DMS114 treated with DMSO at 0.1 percent for 48 hours (cell line): ENCODE results near the gene FAM185A.
"Not testable (repeated sequence)": the region's sequence is repeated elsewhere in the genome, so short reads cannot be mapped to it uniquely, and the experiment has no call there.

Experiments used
- DNase-seq: peaks from one replicate; lab custom pipeline; 2025; ENCODE audit not compliant: unreplicated experiment; lab: John Stamatoyannopoulos, UW

The FAM185A gene

DNA sequence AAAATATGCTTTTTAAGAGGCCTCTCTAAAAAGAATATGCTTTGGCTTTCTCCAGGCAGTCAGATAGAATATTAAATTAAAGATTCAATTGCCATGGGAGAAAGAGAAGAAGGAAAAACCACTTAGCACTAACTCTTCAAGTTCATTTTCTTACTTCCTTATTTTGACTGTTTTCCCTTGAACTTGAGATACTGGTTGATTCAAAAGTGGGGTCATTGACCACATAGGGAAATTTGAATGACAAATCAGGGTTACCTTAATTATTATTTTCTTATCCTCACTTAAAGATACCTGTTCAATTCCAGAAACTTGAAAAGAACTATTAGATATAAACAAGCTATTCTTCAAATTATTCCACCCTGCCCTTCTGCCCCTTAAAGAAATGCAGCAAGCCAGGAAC is 27.4 kb downstream of the FAM185A start:
- not testable (repeated sequence) for DNase-seq

DNA sequence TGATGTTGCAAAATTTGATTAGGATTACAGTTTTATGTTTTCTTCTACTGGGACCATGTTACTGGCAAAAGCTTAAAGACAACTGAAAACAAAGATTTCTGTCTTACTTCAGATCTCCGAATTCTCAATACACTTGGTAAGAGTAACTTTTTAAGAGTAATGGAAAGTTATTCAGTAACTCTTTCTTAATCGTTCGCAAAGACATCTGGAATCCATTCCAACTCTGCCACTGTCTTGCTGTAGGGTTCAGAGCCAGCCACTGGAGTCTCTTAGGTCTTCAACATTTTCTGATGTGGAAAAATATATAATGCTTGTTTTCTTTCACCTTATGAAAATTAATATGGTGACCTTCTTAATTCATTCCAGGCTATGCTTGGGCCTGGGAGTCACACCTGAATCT is 29.9 kb downstream of the FAM185A start:
- DNase-seq, result not testable (repeated sequence)

DNA sequence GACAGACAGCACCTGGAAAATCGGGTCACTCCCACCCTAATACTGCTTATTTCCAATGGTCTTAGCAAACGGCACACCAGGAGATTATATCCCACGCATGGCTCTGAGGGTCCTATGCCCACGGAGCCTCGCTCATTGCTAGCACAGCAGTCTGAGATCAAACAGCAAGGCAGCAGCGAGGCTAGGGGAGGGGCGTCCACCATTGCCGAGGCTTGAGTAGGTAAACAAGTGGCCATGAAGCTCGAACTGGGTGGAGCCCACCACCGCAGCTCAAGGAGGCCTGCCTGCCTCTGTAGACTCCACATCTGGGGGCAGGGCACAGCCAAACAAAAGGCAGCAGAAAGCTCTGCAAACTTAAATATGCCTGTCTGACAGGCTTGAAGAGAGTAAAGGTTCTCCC is 32.1 kb downstream of the FAM185A start:
- DNase-seq, result not testable (repeated sequence)

DNA sequence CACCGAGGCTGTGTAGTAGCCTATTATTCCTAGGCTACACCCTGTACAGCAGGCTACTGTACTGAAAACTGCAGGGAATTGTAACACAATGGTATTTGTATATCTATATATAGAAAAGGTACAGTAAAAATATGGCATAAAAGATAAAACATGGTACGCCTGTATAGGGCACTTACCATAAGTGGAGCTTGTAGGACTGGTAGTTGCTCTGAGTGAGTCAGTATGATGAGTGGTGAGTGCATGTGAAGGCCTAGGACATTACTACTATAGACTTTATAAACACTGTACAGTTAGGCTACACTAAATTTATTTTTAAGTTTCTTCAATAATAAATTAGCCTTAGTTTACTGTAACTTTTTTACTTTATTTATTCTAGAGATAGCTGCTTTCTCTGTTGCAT is 40.0 kb downstream of the FAM185A start:
- not testable (repeated sequence) for DNase-seq

DNA sequence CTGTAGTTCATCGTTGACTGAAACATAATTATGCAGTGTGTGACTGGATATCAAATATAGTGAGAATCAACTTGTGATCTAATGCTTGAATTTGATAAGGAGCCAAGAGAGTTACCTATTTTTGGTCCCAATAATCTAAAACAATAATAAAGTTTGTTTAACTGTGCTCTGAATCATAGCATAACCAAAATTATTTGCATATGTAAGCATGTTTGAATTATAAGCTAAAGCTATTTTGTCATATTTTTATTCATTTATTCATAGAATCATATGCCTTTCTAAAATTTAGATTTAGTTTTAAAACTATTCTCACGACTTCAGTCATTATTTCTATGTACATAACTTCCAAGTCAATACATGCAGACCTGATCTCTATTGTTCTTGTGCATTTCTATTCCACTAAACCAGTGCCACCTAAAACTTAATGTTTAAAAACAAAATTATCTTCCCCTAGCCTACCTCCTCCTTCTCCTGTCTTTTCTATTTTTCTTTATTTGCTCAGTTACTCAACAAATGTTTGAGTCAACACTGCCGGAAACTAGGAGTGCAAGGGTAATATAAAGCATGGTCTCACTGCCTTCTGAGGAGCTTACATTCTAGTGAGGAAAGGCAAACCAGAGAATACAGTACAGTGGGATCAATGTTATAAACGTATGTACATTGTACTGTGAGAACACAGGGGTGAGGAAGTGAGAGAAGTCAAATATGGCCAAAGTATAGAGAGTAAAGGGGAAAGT is 41.7 kb downstream of the FAM185A start:
- DNase-seq, result not testable (repeated sequence)

DNA sequence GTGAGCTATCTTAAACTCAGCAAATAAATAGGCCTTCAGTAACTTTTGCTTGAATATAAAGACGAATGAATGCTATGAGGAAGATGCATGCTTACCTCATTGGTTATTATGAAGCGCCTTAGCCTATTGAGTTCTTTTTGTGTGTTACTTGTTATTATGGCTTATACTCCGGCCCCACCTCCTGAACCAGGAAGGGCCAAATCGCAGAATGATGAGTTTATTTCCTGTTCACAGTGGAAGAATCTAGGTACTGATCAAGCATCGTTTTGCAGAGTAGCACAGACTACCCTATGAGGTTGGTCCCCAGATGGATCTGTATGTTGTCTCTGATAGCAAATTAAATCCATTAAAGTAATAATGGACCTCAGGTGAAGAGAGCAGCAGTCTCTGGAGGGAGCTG is 42.6 kb downstream of the FAM185A start:
- not testable (repeated sequence) for DNase-seq

DNA sequence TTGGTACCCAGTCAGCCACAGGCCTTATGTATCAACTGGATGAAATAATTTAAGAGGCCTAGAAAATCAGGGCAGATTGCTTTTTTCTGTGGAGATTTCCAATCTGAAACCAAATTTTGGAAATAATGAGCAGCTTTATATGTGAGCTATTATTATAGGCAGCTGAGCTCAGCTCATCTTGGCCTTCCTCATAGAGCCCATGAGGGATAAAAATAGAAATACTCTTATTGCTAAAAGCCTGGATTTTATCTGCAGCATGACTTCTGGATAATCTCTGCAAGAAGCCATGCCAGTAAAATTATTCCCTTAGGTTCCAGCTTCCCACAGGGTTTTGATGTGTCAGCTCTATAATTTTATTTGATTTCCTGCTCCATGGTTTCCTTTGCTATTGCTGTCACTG is 43.0 kb downstream of the FAM185A start:
- not testable (repeated sequence) for DNase-seq

DNA sequence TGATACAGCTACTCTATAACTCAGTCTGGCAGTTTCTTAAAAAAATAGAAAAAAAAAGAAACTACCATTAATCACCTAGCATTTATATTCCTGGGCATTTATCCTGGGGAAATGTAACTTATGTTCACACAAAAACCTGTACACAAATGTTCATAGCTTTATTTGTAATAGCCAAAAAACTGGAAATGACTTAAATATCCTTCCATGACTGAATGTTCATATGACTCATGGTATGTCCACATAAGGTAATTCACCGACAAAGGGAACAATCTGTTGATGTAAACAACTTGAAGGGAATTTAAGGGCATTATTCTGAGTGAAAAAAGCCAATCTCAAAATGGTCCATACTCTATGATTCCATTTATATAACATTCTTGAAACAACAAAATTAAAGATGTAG is 45.8 kb downstream of the FAM185A start:
- not testable (repeated sequence) for DNase-seq

DNA sequence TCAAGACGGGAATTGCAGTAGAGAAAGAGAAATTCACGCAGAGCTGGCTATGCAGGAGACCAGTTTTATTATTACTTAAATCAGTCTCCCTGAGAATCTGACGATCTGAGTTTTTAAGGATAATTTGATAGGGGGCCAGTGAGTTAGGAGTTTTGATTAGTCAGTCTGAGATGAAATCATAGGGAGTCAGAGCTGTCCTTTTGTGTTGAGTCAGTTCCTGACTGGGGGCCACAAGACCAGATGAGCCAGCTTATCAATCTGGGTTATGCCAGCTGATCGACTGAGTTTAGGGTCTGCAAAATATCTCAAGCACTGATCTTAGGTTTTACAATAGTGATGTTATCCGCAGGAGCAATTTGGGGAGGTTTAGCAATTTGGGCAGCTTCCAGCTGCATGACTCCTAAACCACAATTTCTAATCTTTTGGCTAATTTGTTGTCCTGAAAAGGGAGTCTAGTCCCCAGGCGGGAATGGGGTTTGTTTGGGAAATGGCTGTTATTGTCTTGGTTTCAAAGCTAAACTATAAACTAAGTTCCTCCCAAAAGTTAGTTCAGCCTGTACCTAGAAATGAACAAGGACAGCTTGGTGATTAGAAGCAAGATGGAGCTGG is 47.3 kb downstream of the FAM185A start:
- DNase-seq, result not testable (repeated sequence)

DNA sequence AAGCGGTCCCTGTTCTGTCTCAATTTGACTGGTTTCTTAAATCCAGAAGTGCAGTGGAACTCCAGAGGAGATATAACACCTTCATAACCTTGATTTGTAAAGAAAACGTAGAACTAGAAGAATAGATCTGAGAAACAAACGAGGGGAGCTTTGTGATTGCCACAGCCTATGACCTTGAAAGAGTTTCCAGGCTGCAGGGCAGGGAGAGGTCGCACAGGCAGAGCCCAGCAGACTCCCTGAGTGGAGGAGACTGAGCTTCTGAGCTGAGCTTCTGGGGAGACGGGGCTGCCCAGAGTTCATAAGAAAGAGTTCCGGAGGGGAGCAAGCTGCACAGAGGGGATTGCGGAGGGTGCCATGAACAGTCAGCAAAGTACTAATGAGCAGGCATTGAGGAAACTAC is 57.8 kb downstream of the FAM185A start:
- no peak for DNase-seq

DNA sequence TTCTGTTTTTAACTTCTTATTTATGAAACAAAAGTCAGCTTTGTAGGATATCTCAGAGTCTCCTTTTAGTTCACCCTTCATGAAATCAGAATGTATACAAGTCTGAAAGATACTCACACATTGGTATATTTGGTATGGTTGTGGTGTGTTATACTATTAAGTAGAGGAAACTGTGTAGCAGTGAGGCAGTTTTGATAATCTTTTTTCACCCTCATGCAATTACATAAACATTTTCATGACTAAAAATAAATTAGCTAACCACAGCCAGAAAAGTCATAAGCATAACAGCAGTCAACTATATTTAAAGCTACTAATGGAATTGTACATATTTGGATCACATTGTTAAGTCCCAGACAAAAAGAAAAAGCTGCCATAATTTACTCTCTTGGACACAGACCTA is 62.1 kb downstream of the FAM185A start:
- no peak for DNase-seq

DNA sequence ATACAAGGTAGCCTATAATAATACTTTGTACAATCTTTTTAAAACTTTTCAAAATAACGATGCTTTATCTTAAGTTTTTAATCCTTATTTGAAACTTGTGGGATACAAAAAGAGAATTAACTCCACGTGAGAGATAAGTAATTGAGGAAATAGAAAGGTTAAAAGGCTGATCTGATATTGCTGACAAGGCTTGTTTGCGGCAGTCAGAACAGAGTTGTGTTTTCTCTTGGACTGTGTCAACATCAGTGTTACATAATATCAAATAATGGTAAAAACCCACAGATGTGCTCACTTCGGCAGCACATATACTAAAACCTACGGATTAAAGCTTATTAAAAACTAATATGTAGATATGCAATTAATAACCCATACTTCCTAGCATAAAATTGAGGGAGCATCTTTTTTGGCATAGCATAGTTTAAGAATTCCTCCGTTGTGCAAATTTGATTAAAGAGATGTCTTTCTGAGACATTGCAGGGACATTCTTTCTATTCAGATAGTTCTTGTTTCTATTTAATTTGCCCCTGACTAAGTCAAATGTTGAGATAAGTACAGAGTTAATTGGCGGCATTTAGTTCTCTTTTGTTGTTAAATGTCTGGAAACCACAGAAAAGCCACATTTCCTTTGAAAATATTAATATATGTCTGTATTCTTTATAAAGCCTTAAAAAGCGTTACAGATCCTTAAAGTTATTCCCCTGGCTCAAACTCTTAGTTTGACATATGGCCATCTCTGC is 63.3 kb downstream of the FAM185A start:
- DNase-seq, result no peak

DNA sequence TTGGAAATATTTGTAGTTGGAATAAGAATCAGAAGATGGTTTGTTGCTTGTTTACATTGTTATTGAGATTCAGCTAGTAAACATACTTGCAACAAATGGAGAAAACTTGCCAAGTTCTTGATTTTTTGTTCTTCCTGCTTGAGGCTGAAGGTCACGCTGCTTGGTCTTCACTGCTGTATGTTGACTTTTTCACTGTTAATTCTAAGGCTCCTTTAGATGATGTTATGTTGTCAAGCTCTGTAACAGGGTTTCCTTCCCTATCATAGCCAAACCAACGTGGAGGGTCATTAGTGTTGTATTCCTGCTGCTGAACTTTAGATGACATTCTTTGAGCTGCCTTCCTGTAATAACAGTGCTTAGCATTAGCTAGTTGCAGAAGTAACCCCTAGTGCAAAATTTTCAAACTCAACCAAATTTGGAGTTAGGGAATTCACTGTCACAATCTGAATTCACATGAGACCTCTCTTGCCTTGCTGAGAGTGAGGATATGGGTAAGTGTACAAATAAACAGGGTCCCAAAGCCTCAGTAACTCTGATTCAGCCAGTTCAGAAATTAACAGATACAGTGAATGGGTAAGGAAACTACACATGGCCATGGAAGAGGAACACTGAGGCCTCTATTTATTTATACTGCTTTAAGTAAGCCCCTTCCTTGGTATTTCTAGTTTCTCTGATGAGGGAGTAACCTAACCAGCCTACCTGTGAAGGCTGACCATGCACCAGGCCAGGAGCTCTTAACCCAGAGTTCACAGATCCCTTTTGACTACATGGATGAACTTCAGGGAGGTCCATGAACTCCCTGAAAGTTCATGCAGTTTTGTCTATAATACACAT is 64.6 kb downstream of the FAM185A start:
- no peak for DNase-seq

DNA sequence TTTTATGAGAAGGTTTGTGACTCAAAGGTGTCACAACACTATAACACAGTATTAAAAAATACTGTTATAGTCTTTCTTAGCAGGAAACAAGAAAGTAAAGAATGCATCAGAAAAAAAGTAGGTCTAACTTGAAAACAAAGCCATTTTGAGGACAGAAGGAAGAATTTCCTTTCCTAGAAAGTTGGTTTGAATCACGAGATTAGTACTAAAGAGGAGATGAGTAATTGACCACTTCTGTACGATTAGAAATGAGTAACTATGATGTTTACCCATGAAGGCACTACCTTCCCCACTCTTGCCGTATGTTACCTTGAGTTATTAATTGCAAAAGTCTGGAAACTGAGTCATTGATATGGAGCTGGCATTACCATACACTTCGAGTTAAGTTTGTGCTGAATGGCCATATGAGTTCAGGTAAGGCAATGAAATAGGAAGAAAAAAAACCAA is 65.2 kb downstream of the FAM185A start:
- DNase-seq, result no peak

DNA sequence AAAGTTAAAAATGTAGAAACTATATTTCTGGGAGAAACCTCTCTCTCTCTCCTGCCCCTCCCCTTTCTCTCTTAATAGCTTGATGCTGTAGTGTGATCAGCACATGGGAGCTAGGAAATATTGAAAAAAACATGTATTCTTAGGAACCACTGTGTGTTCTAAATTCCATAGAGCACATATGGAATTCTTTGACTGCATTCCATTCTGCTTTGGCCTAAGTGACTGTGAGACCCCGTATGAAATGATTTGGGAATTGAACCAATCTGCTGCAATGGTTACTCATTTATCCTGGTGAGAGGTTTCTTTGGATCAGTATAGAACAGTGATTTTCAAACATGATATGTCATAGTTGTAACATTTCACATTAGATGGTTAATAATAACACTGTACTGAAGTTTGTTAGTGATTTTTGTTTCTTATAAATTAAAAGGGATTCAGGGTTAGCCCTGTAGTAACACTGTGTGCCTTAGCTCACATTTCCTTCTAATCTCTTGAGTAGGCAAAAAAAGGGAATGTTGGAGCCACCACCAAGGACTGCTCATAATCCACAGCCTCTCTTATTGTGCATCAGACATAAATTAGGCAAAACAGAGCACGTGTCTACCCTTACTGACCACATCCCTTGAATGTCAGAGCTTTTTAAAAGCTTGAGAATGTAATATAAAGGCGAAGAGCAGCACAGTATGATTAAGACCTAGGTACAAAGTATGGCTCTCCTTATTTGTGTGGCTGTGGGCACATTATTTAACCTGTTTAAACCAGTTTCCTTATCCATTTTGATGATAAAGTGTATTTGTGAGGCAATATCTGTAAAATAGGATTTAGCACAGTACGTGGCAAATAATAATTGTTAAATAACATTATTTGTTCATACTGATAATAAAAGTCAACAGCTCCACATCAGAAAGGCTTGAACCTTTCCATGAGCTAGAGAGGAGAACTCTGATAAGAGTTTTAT is 69.1 kb downstream of the FAM185A start:
- DNase-seq, result no peak

DNA sequence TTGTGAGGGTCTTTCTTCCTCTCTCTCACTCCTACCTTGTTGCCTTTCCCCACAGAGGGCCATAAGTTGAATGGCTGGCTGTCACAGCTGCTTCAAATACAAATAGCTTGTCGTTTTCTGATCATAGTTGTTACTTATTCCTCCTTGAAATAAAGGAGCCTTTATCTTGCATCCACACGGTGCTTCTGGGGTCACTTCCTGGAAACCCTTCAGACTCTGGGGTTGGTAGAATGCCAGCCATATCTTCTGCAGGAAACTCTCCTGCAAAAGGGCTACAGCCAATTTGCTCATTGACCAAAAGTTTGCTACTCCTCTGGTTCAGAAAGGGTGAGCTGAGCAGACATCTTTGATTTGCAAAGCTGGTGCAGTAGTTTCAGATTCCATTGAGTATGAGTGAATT is 70.4 kb downstream of the FAM185A start:
- DNase-seq, result no peak

DNA sequence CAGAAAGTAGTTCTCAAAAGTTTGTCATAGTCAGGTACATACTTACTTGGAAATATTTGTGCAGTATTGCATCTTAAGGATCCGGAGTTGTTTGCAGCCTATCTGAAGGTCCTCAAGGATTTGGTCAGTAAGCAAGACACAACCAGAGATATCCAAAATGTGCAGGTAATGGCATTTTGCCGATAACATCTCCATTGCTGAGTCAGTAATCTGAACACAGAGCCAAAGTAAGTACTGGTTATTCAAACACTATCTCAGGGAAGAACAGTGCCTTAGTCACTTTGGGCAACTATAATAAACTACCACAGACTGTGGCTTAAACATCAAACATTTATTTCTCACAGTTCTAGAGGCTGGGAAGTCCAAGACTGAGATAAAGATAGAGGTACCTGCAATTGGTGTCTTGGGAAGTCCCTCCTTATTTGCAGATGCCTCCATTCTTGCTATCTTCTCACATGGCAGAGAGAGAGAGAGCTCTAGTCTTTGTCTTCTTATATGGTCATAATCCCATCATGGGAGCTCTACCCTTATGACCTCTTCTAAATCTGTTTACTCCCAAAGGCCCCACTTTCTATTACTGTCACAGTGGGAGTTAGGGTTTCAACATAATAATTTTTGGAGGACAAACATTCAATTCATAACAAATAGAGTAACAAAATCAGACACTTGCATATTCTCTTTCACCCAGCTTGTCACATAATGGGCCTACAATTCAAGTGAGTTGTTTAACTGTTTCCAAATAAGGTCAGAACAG is 73.4 kb downstream of the FAM185A start:
- DNase-seq, result no peak

DNA sequence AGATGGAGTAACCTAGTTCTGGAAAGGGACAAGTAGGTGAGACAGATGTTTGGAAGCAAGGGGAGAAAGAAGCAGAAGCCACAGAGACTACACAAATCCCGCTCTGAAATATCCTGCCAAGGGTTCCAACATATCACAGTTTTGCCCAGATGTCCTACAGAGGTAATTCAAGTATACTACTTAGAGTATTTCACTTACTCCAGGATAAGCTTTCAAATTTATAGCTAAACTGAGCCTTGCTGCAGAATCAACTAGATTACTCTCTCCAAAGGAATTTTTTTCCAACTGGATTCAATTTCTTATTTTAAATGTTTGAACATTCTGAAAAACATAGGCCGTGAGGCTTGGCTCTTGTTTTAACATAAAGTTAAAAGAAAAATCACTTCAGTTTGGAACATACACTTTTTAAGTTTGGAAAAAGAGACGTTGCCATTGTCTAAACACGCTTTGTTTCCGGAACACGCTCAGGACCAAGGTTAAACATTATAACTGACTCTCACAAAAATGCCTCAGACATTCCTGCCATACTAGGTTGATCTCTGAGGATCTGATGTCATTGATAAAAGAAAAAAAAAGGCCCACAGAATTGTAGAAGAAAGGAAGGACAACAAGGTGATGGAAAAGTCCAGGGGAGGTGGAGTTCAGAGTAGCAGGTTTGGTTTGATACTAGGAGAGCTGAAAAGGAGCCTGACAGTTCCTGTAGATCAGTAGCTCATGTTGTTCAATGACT is 74.8 kb downstream of the FAM185A start:
- no peak for DNase-seq

DNA sequence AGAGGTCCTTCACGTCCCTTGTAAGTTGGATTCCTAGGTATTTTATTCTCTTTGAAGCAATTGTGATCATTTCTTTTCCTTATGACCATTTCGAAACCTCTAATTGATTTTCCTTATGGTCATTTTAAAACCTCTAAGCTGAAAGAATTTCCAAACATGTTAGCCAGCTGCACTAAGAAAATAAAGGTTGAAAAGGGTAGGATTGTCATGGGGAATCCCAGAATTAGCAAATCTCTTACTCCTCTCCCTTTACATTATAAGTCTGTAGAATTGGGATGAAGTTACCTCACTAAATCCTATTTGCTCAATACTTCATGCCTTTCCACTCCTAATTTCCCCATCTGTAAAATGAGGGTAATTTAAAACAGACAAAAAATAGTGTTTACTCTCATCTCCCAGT is 79.5 kb downstream of the FAM185A start:
- no peak for DNase-seq
